Measurements from ENCODE around the gene TBL3. TPM values are rescaled to one million over a fixed set of nuclear protein-coding genes. Genes with fewer than 3 reads are reported as not detected.

The TBL3 gene
- total RNA-seq, 4 donors from 2014 or later = 34.4 to 91.8 (median 53.7) TPM

GRCh38 chr16:2031081-2031577 is 59.3 kb downstream of the TBL3 start:
- Histone ChIP-seq H3K4me1 (peaks cover 16 to 45% of the 10 kb centered on the region in 2 donors), H3K27me3 (no peaks in the 10 kb centered on the region), H3K4me3 (replicated peaks in 1 of 3) (no peak overlapping the region), H3K27ac (peak overlapping the region in 2 of 3 donors; percentile 33 to 58), H3K36me3 (no peaks in the 10 kb centered on the region), H3K9me3 (no peaks in the 10 kb centered on the region)
- intact Hi-C loops (cut with DNase I) = no loop called here
- TF ChIP-seq POLR2A (IDR thresholded peaks at IDR 0.05) (no peak), CTCF (IDR thresholded peaks at IDR 0.05) (no peak)
- WGBS, 2 donors = 62 to 77% methylated on average over 7 to 11 of the region's 11 CpGs
- DNase-seq = no peak

Small RNA genes lying within 50 kb of the gene (small RNA-seq; reads per million reads assigned to genes)
- not detected for gene AC005363.2
- gene RN7SL219P = not detected
- not detected for gene SNORA10
- gene SNORA64 = not detected

Other genes with a start within 250 kb of the TBL3 start
- 100 to 1,000 TPM in 2 of 4 donors, 10 to 100 TPM in 2; 43.7 to 173 (median 103) TPM for gene NME3, start 200.5 kb upstream of the TBL3 start, total RNA-seq
- 10 to 100 TPM; 12.8 to 31.8 (median 22.0) TPM for gene EME2, start 199.2 kb upstream of the TBL3 start, total RNA-seq
- gene MRPS34, start 198.9 kb upstream of the TBL3 start, total RNA-seq = 100 to 1,000 TPM in 1 of 4 donors, 10 to 100 TPM in 3; 67.3 to 146 (median 98.1) TPM
- gene SPSB3, start 189.5 kb upstream of the TBL3 start, total RNA-seq = 10 to 100 TPM; 52.2 to 87.3 (median 68.5) TPM
- gene NUBP2, start 189.1 kb upstream of the TBL3 start, total RNA-seq = 100 to 1,000 TPM in 3 of 4 donors, 10 to 100 TPM in 1; 47.3 to 122 (median 106) TPM
- gene IGFALS, start 178.3 kb upstream of the TBL3 start, total RNA-seq = 1 to 10 TPM in 3 of 4 donors, under 1 TPM in 1; 0.13 to 4.2 (median 1.8) TPM
- 100 to 1,000 TPM in 3 of 4 donors, 10 to 100 TPM in 1; 91.7 to 150 (median 119) TPM for gene HAGH, start 145.2 kb upstream of the TBL3 start, total RNA-seq
- gene FAHD1, start 144.8 kb upstream of the TBL3 start, total RNA-seq = 10 to 100 TPM; 40.9 to 52.5 (median 45.0) TPM
- gene MEIOB, start 99.9 kb upstream of the TBL3 start, total RNA-seq = under 1 TPM in 1 of 4 donors, not detected in 3; 0.13 TPM
- under 1 TPM in 1 of 4 donors, not detected in 3; 0.54 TPM for gene HS3ST6, start 53.6 kb upstream of the TBL3 start, total RNA-seq
- 10 to 100 TPM in 2 of 4 donors, 1 to 10 TPM in 2; 5.0 to 43.7 (median 12.4) TPM for gene MSRB1, start 28.9 kb upstream of the TBL3 start, total RNA-seq
- gene RPL3L, start 17.4 kb upstream of the TBL3 start, total RNA-seq = not detected
- gene NDUFB10, start 12.5 kb upstream of the TBL3 start, total RNA-seq = 100 to 1,000 TPM; 174 to 325 (median 284) TPM
- 1,000 to 10,000 TPM in 3 of 4 donors, 100 to 1,000 TPM in 1; 976 to 2,244 (median 1,167) TPM for gene RPS2, start 7.2 kb upstream of the TBL3 start, total RNA-seq
- gene RNF151, start 5.2 kb upstream of the TBL3 start, total RNA-seq = not detected
- not detected for gene NOXO1, start 9.4 kb downstream of the TBL3 start, total RNA-seq
- gene GFER, start 12.1 kb downstream of the TBL3 start, total RNA-seq = 10 to 100 TPM in 3 of 4 donors, 1 to 10 TPM in 1; 7.8 to 37.2 (median 22.3) TPM
- gene SYNGR3, start 17.9 kb downstream of the TBL3 start, total RNA-seq = not detected
- gene ZNF598, start 37.8 kb downstream of the TBL3 start, total RNA-seq = 10 to 100 TPM; 19.0 to 38.4 (median 27.4) TPM
- gene NPW, start 47.7 kb downstream of the TBL3 start, total RNA-seq = under 1 TPM in 2 of 4 donors, not detected in 2; 0.54 to 0.63 TPM
- 100 to 1,000 TPM in 1 of 4 donors, 10 to 100 TPM in 3; 73.8 to 146 (median 81.6) TPM for gene NHERF2, start 54.8 kb downstream of the TBL3 start, total RNA-seq
- 10 to 100 TPM in 3 of 4 donors, 1 to 10 TPM in 1; 6.1 to 38.7 (median 25.0) TPM for gene NTHL1, start 75.8 kb downstream of the TBL3 start, total RNA-seq
- gene TSC2, start 75.9 kb downstream of the TBL3 start, total RNA-seq = 100 to 1,000 TPM; 101 to 148 (median 109) TPM
- gene PKD1, start 163.8 kb downstream of the TBL3 start, total RNA-seq = 100 to 1,000 TPM in 1 of 4 donors, 10 to 100 TPM in 3; 66.9 to 153 (median 87.7) TPM
- gene RAB26, start 176.6 kb downstream of the TBL3 start, total RNA-seq = 1 to 10 TPM in 1 of 4 donors, under 1 TPM in 2, not detected in 1; 0.40 to 1.6 (median 0.89) TPM
- 10 to 100 TPM; 27.7 to 51.9 (median 41.5) TPM for gene TRAF7, start 183.7 kb downstream of the TBL3 start, total RNA-seq
- gene CASKIN1, start 224.6 kb downstream of the TBL3 start, total RNA-seq = 1 to 10 TPM in 1 of 4 donors, under 1 TPM in 3; 0.13 to 1.2 (median 0.40) TPM
- 10 to 100 TPM; 61.0 to 95.6 (median 63.1) TPM for gene MLST8, start 233.4 kb downstream of the TBL3 start, total RNA-seq
- 10 to 100 TPM in 2 of 4 donors, 1 to 10 TPM in 2; 3.8 to 44.6 (median 12.0) TPM for gene BRICD5, start 238.8 kb downstream of the TBL3 start, total RNA-seq
- gene PGP, start 242.8 kb downstream of the TBL3 start, total RNA-seq = 10 to 100 TPM; 13.4 to 44.0 (median 28.8) TPM